GM23338 (cell line): ENCODE measurements around the gene NFATC3. TPM values are rescaled to one million over a fixed set of nuclear protein-coding genes. Genes with fewer than 3 reads are reported as not detected.

Experiments used
- ATAC-seq: fragments of 200-7000 bp; cut with Tn5 transposase; 3 replicates; pipeline ENCODE4 v1.9.1; 2020
- DNase-seq: peaks from one replicate; pipeline ENCODE4 v3.0.0-alpha.2; 2015; ENCODE audit warnings: low spot score
- H2AFZ ChIP-seq: fragments of 200-600 bp; sonication (generic); 2 replicates; pipeline ENCODE4 v1.8.0; 2016; ENCODE audit warnings: antibody characterized with exemption, mild to moderate bottlenecking, moderate library complexity
- H3F3A ChIP-seq: fragments of 200-600 bp; sonication (generic); replicated peaks from 2 replicates; pipeline ENCODE4 v1.8.0; 2017; ENCODE audit warnings: antibody characterized with exemption, mixed run types, low read depth
- H3K27ac ChIP-seq: fragments of 200-600 bp; sonication (generic); 2 replicates; pipeline ENCODE4 v1.6.1; 2016; ENCODE audit warnings: low read depth
- H3K27me3 ChIP-seq: fragments of 200-600 bp; sonication (generic); 2 replicates; pipeline ENCODE4 v1.8.0; 2016; ENCODE audit warnings: mild to moderate bottlenecking, mixed run types, moderate library complexity; ENCODE audit not compliant: insufficient read depth
- H3K36me3 ChIP-seq: fragments of 200-600 bp; sonication (generic); 2 replicates; pipeline ENCODE4 v1.8.0; 2016; ENCODE audit warnings: mild to moderate bottlenecking; ENCODE audit not compliant: insufficient read depth
- H3K4me1 ChIP-seq: fragments of 200-600 bp; sonication (generic); 2 replicates; pipeline ENCODE4 v1.8.0; 2016; ENCODE audit warnings: mild to moderate bottlenecking, moderate library complexity; ENCODE audit not compliant: insufficient read depth
- H3K4me2 ChIP-seq: fragments of 200-600 bp; sonication (generic); 2 replicates; pipeline ENCODE4 v1.7.1; 2017; ENCODE audit warnings: mixed run types
- H3K4me3 ChIP-seq: fragments of 200-600 bp; sonication (generic); 2 replicates; pipeline ENCODE4 v1.6.1; 2016; ENCODE audit warnings: mixed run types
- H3K79me2 ChIP-seq: fragments of 200-600 bp; sonication (generic); replicated peaks from 2 replicates; pipeline ENCODE4 v1.8.0; 2017; ENCODE audit warnings: mild to moderate bottlenecking; ENCODE audit not compliant: insufficient read depth
- H3K9me2 ChIP-seq: fragments of 200-600 bp; sonication (generic); 2 replicates; pipeline ENCODE4 v1.8.0; 2017; ENCODE audit not compliant: insufficient read depth
- H4K20me1 ChIP-seq: fragments of 200-600 bp; sonication (generic); replicated peaks from 2 replicates; pipeline ENCODE4 v1.8.0; 2017; ENCODE audit warnings: mild to moderate bottlenecking; ENCODE audit not compliant: insufficient read depth
- H3K27ac Mint-ChIP-seq: 2 replicates; pipeline ENCODE4 v1.8.0; 2020; ENCODE audit warnings: inconsistent platforms, mild to moderate bottlenecking, moderate library complexity, mixed read lengths
- H3K27me3 Mint-ChIP-seq: 3 replicates; pipeline ENCODE4 v1.8.0; 2022; ENCODE audit warnings: low read depth, mild to moderate bottlenecking, moderate library complexity, mixed read lengths, inconsistent platforms; ENCODE audit not compliant: insufficient read depth, poor library complexity
- H3K36me3 Mint-ChIP-seq: 3 replicates; pipeline ENCODE4 v1.8.0; 2021; ENCODE audit warnings: low read depth, mild to moderate bottlenecking, inconsistent platforms, moderate library complexity, mixed read lengths
- H3K4me1 Mint-ChIP-seq: 3 replicates; pipeline ENCODE4 v1.8.0; 2020; ENCODE audit warnings: mild to moderate bottlenecking, inconsistent platforms, mixed read lengths
- H3K4me3 Mint-ChIP-seq: 3 replicates; pipeline ENCODE4 v1.8.0; 2021; ENCODE audit warnings: moderate library complexity, mild to moderate bottlenecking, inconsistent platforms, mixed read lengths
- H3K9me3 Mint-ChIP-seq: 3 replicates; pipeline ENCODE4 v1.8.0; 2020; ENCODE audit warnings: moderate library complexity, mild to moderate bottlenecking, inconsistent platforms, mixed read lengths
- CREB1 ChIP-seq: fragments of 250-450 bp; sonication (Bioruptor Pico); IDR thresholded peaks from 2 replicates; pipeline ENCODE4 v1.5.0; 2020; ENCODE audit warnings: low read depth, mild to moderate bottlenecking, moderate library complexity
- EZH2phosphoT487 ChIP-seq: fragments of 200-600 bp; sonication (generic); IDR thresholded peaks from one replicate; pipeline ENCODE4 v1.8.1; 2018; ENCODE audit warnings: antibody characterized with exemption; ENCODE audit not compliant: unreplicated experiment
- JUNB ChIP-seq: IDR thresholded peaks from one replicate; pipeline ENCODE4 v1.6.1; 2016; ENCODE audit warnings: antibody characterized with exemption; ENCODE audit not compliant: unreplicated experiment
- NANOG ChIP-seq: IDR thresholded peaks from 2 replicates; pipeline ENCODE4 v1.6.1; 2016; ENCODE audit warnings: antibody characterized with exemption, borderline replicate concordance
- POLR2AphosphoS5 ChIP-seq: IDR thresholded peaks from 2 replicates; pipeline ENCODE4 v1.6.1; 2016; ENCODE audit warnings: antibody characterized with exemption, low read depth
- STAT1 ChIP-seq: IDR thresholded peaks from one replicate; pipeline ENCODE4 v1.6.1; 2016; ENCODE audit warnings: antibody characterized with exemption; ENCODE audit not compliant: unreplicated experiment
- ZNF114 ChIP-seq: fragments of 250-450 bp; sonication (Bioruptor Pico); IDR thresholded peaks from 2 replicates; pipeline ENCODE4 v1.5.0; 2020; ENCODE audit warnings: mild to moderate bottlenecking, moderate library complexity
- ZNF331 ChIP-seq: fragments of 250-450 bp; sonication (Bioruptor Pico); IDR thresholded peaks from 2 replicates; pipeline ENCODE4 v1.5.0; 2020; ENCODE audit warnings: low read depth, mild to moderate bottlenecking, moderate library complexity
- polyA plus RNA-seq: library from polyadenylated mRNA; unstranded; fragments of >200 nt; fragmentation: Nextera tagmentation; extraction: Ambion mirVana; gene quantifications from 2 replicates; pipeline ENCODE4 v1.2.1, GENCODE V29; 2016
- total RNA-seq: library from RNA; depleted of rRNA; stranded (reverse); fragments of >200 nt; shearing (Covaris generic); gene quantifications from 2 replicates; pipeline ENCODE4 v1.2.3, GENCODE V29; 2014
- TF ChIP-seq, protein P1 (sequence below), 2 experiments: fragments of 200-600 bp in 1 of 2; sonication (generic) in 1 of 2; conservative IDR thresholded peaks; 2 replicates each; pipeline versions ENCODE4 v1.5.1 to v1.6.1; 2016 to 2017; ENCODE audit warnings: antibody characterized with exemption in 2 of 2, low read depth in 2 of 2, mild to moderate bottlenecking in 2 of 2, moderate library complexity in 1 of 2

NFATC3 gene
- total and polyA plus RNA-seq, 2 experiments from 2014 or later = 9.2 to 40.9 TPM

DNA sequence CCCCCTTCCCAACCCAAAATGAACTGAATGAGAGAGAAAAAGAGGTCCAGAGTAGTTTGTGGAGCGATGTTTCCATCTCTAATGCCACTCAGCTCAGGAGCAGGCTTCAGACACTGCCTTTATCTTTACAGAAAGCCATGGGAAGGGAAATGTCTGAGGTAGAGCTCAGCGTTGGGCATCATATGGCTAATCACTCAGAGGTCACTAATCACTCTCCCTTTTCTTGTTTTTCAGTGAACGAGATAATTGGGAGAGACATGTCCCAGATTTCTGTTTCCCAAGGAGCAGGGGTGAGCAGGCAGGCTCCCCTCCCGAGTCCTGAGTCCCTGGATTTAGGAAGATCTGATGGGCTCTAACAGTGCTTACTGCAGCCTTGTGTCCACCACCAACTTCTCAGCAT, 140.9 kb downstream of the NFATC3 start:
- no peak overlapping the region for H2AFZ ChIP-seq
- Mint-ChIP-seq H3K4me1 (peaks cover 2% of the 10 kb centered on the region; the same call in 2 of the 3 replicates), H3K9me3 (no peaks in the 10 kb centered on the region), H3K27ac (no peak overlapping the region), H3K4me3 (no peak overlapping the region), H3K36me3 (peaks cover 26% of the 10 kb centered on the region), H3K27me3 (peaks cover 4% of the 10 kb centered on the region)
- no peaks in the 10 kb centered on the region for H3K27me3 ChIP-seq
- TF ChIP-seq STAT1 (no peak), NANOG (no peak), JUNB (no peak), CREB1 (CRISPR knock-in tag) (no peak), EZH2phosphoT487 (no peak)
- TF ChIP-seq, protein P1, sequence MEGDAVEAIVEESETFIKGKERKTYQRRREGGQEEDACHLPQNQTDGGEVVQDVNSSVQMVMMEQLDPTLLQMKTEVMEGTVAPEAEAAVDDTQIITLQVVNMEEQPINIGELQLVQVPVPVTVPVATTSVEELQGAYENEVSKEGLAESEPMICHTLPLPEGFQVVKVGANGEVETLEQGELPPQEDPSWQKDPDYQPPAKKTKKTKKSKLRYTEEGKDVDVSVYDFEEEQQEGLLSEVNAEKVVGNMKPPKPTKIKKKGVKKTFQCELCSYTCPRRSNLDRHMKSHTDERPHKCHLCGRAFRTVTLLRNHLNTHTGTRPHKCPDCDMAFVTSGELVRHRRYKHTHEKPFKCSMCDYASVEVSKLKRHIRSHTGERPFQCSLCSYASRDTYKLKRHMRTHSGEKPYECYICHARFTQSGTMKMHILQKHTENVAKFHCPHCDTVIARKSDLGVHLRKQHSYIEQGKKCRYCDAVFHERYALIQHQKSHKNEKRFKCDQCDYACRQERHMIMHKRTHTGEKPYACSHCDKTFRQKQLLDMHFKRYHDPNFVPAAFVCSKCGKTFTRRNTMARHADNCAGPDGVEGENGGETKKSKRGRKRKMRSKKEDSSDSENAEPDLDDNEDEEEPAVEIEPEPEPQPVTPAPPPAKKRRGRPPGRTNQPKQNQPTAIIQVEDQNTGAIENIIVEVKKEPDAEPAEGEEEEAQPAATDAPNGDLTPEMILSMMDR (conservative IDR thresholded peaks at IDR 0.05; ENCODE audit: low read depth in 2 of 2) = no peak
- no peak overlapping the region for H3K4me3 ChIP-seq
- H3K36me3 ChIP-seq = peaks cover 4% of the 10 kb centered on the region; the same call in 1 of the 2 replicates
- ATAC-seq = no peak
- DNase-seq = no peak
- no peaks in the 10 kb centered on the region for H3K9me2 ChIP-seq
- no peak overlapping the region for H3K4me2 ChIP-seq
- peaks cover 9% of the 10 kb centered on the region; the same call in 1 of the 2 replicates for H3F3A ChIP-seq
- no peaks in the 10 kb centered on the region for H3K79me2 ChIP-seq
- H4K20me1 ChIP-seq = no peaks in the 10 kb centered on the region; the same call in 1 of the 2 replicates
- H3K27ac ChIP-seq = peak overlapping the region; percentile 69; the same call in 1 of the 2 replicates
- H3K4me1 ChIP-seq = no peaks in the 10 kb centered on the region; the same call in 1 of the 2 replicates

DNA sequence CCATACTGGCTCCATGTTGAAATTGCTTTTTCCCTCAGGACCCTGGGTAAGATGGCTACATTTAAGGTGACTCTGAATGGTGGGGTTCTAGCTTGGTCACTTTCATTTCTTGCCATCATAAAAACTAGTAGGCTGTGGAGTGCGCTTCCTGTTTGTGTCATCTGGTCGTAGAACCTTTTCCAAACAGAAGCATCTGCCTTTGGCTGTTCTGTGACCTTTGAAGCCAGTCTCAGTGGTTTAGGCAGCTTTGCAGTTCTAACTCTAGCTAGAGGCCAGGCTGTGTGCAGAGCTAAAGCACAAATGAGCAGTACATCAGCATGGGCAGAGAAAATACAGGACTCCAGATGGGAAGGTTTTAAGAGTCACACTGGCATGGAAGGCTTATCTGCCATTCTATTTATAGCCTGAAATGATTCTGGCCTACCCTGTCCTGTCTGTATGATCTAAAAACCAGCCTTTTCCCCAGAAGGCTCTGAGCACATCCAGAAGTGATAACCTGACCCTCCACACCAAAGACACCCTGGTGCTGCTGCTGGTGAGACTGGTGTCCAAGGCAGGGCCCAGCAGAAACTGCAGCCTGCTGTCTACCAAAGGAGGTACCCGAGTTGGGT, 142.1 kb downstream of the NFATC3 start:
- Histone ChIP-seq H3K27ac (peak overlapping the region; percentile 48), H4K20me1 (no peaks in the 10 kb centered on the region; the same call in 1 of the 2 replicates), H3K4me3 (no peak overlapping the region), H3K9me2 (no peaks in the 10 kb centered on the region), H3K79me2 (no peaks in the 10 kb centered on the region), H3K36me3 (peaks cover 4% of the 10 kb centered on the region; the same call in 1 of the 2 replicates), H3K4me2 (no peak overlapping the region), H3K4me1 (no peaks in the 10 kb centered on the region; the same call in 1 of the 2 replicates), H2AFZ (no peak overlapping the region), H3F3A (peaks cover 9% of the 10 kb centered on the region; the same call in 1 of the 2 replicates), H3K27me3 (no peaks in the 10 kb centered on the region)
- Mint-ChIP-seq H3K36me3 (peaks cover 37% of the 10 kb centered on the region), H3K9me3 (no peaks in the 10 kb centered on the region), H3K27ac (no peak overlapping the region), H3K27me3 (peaks cover 4% of the 10 kb centered on the region), H3K4me1 (peaks cover 2% of the 10 kb centered on the region; the same call in 2 of the 3 replicates), H3K4me3 (no peak overlapping the region)
- DNase-seq (no peak), ATAC-seq (no peak)
- TF ChIP-seq POLR2AphosphoS5 (no peak), ZNF331 (CRISPR knock-in tag) (no peak), ZNF114 (CRISPR knock-in tag) (no peak), JUNB (no peak), EZH2phosphoT487 (no peak), STAT1 (no peak)
- TF ChIP-seq, protein P1 (conservative IDR thresholded peaks at IDR 0.05; ENCODE audit: low read depth in 2 of 2) = no peak
